OCI-M2 (cell line): ENCODE results near the gene STX4.

Experiments used
- DNase-seq: peaks from one replicate; lab custom pipeline; 2025; ENCODE audit not compliant: unreplicated experiment; lab: John Stamatoyannopoulos, UW

The STX4 gene

DNA sequence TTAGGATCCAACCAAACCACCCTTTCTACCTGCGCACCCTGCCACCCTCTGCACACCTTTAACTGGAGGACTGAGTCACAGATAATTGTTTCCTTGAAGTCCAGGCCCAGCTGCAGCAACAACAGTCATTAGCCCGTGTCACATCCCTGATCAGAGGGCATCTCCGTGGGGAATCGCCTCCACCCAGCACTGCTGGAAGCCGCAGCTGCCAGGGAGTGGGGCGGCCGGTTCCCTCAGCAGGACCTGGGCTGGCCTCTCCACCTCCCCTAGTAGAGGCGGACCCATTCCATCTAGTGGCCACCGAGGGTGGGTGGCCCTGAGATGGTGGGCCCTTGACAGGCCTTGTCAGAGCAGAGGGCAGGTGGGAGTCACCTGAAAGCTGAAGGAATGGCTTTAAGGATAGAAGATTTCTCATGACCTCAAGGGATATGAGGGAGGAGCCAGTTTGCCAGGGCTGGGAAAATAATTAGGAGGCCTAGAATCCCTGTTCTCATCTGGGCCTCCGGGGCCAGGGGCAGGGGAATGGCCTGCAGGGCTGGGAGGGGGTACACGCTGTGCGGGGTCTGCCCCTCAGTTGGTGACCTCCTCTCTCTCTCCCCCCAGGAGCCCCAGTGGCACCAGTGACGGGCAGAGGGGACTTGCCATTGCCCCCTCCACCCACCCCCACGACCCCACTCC is 49.1 kb downstream of the STX4 start:
- DNase-seq = no peak

GRCh38 chr16:31083081-31083480 is 49.7 kb downstream of the STX4 start:
- DNase-seq = no peak

GRCh38 chr16:31083556-31083955 is 50.2 kb downstream of the STX4 start:
- DNase-seq = no peak

GRCh38 chr16:31083981-31084380 is 50.6 kb downstream of the STX4 start:
- DNase-seq = no peak

GRCh38 chr16:31084584-31085302 is 51.4 kb downstream of the STX4 start:
- no peak for DNase-seq

DNA sequence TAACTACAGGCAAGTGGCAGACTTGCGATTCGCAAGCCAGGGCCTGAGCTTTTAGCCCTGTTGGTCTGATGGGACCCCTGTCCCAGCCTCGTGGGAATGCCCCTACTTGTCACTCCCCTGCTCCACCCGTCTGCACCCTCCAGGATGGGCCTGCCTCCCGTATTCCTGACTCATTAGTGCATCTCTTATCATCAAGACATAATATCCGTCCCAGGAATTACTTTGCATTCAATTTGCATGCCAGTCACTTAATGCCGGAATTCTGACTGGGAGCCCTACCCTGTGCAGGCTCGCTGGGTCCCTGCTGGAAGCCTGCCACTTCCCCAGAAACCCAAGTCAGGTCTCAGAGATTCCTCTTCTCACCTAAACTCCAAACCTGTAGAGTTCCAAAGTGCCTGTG is 52.1 kb downstream of the STX4 start:
- no peak for DNase-seq

- DNase-seq = no peak
Observed at GRCh38 chr16:31085873-31086628, 52.7 kb downstream of the STX4 start.

GRCh38 chr16:31086629-31086906 is 53.2 kb downstream of the STX4 start:
- no peak for DNase-seq

GRCh38 chr16:31087481-31087880 is 54.1 kb downstream of the STX4 start:
- DNase-seq = no peak

- DNase-seq = no peak
Observed at GRCh38 chr16:31087971-31088370, 54.6 kb downstream of the STX4 start.

DNA sequence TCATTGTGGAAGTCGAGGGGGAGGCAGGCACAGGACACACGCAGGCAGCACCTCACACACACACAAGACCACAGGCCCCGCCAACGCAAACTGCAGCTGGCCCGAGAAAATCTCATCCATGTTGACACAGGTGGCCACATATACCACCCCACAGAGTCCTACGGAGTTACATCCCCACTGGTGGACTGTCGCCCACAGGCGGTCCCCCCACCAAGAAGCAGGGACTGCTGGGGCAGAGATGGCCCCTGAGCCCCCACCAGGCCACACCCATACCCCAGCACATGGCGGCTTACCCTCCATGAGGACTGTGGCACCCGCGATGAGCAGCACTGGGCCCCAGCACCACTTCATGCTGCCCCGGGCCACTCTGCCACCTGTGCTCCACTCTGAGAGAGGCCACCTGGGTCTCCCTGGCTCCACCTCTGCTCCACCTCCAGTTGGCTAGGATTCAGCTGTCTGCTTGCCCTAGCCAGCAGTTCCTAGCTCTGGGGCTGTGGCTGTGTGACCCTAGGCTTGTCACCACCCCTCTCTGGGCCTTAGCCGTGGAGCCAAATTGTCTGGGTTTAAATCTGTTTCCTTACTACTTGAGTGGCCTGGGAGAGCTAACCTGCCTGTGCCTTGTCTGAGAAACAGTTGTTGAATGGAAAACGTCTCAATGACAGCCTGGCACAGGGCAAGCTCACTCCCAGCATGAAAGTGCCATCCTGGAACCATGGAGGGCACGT is 55.3 kb downstream of the STX4 start, which contains the start of gene PRSS53:
TSS of gene PRSS53 (minus strand) at position 485 of the 725 bp plus-strand sequence. CDS start at position 351, 134 bp downstream.
- no peak for DNase-seq

DNA sequence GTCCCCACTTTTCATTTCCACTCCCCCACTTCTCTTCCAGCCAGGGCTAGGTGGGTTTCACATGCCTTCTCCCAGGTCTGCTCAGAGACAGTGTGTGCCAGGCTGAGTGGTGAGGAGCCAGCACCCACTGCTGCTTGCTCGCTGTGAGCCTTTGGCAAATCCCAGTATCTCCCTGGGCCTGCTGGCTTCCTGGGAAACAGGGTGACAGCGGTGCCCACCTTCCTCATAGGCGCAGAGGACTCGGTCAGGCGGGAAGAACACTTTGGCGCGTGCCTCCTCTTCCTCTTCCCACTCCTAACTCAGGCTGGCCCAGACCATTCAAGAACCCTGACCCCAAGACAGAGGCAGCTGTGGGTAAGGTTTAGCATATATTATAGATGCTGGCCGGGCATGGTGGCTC is 55.8 kb downstream of the STX4 start:
- DNase-seq = no peak
